GM18517 (cell line): ENCODE measurements around the gene ARIH1.
"Not testable (repeated sequence)": the region's sequence is repeated elsewhere in the genome, so short reads cannot be mapped to it uniquely, and the experiment has no call there.

Experiments used
- ATAC-seq: cut with Tn5 transposase; IDR thresholded peaks from one replicate; pipeline ENCODE4 v1.9.1; 2021; ENCODE audit warnings: mild to moderate bottlenecking, moderate library complexity; ENCODE audit not compliant: unreplicated experiment

Gene ARIH1

GRCh38 chr15:72593838-72594237 lies 119.7 kb downstream of the ARIH1 start:
- no peak for ATAC-seq

- ATAC-seq: no peak
These were observed 125.8 kb downstream of the ARIH1 start for GRCh38 chr15:72599855-72600464.

- no peak for ATAC-seq
These were observed 130.7 kb downstream of the ARIH1 start for GRCh38 chr15:72604794-72605193.

GRCh38 chr15:72608084-72608483 lies 134.0 kb downstream of the ARIH1 start:
- not testable (repeated sequence) for ATAC-seq

GRCh38 chr15:72609862-72610261 lies 135.7 kb downstream of the ARIH1 start:
- ATAC-seq: no peak

GRCh38 chr15:72612324-72612723 lies 138.2 kb downstream of the ARIH1 start:
- ATAC-seq: not testable (repeated sequence)

GRCh38 chr15:72614810-72615532 lies 140.8 kb downstream of the ARIH1 start:
- no peak for ATAC-seq

GRCh38 chr15:72615533-72616233 lies 141.6 kb downstream of the ARIH1 start:
- not testable (repeated sequence) for ATAC-seq

GRCh38 chr15:72616491-72617210 lies 142.5 kb downstream of the ARIH1 start:
- no peak for ATAC-seq

GRCh38 chr15:72623854-72624253 lies 149.7 kb downstream of the ARIH1 start:
- not testable (repeated sequence) for ATAC-seq

GRCh38 chr15:72626153-72626552 lies 152.0 kb downstream of the ARIH1 start:
- ATAC-seq: not testable (repeated sequence)

- not testable (repeated sequence) for ATAC-seq
These were observed 154.3 kb downstream of the ARIH1 start for GRCh38 chr15:72628249-72629067.

- not testable (repeated sequence) for ATAC-seq
These were observed 155.0 kb downstream of the ARIH1 start for GRCh38 chr15:72629068-72629570.

- not testable (repeated sequence) for ATAC-seq
These were observed 162.6 kb downstream of the ARIH1 start for GRCh38 chr15:72636519-72637282.

- not testable (repeated sequence) for ATAC-seq
These were observed 165.8 kb downstream of the ARIH1 start for GRCh38 chr15:72639759-72640483.

- not testable (repeated sequence) for ATAC-seq
These were observed 168.1 kb downstream of the ARIH1 start for GRCh38 chr15:72642271-72642670.

- ATAC-seq: not testable (repeated sequence)
These were observed 174.6 kb downstream of the ARIH1 start for GRCh38 chr15:72648631-72649253.
